Measurements from ENCODE around the gene CNTNAP2. TPM values are rescaled to one million over a fixed set of nuclear protein-coding genes. Genes with fewer than 3 reads are reported as not detected.

Gene CNTNAP2
- total RNA-seq, 1 experiment from 2014 or later, result 60.0 TPM

GRCh38 chr7:146494952-146495596 lies 378.5 kb downstream of the CNTNAP2 start:
- Histone ChIP-seq H3K4me3 (ENCODE audit: low read depth, low read length, poor library complexity, severe bottlenecking) (no peak overlapping the region), H3K27me3 (replicated peaks; ENCODE audit: insufficient read depth, low read depth, low read length, poor library complexity) (no peaks in the 10 kb centered on the region), H3K9me3 (ENCODE audit: low read depth, low read length, poor library complexity, severe bottlenecking) (peaks cover 6% of the 10 kb centered on the region), H3K4me1 (ENCODE audit: insufficient read depth, low read length, poor library complexity, severe bottlenecking) (no peaks in the 10 kb centered on the region), H3K36me3 (ENCODE audit: insufficient read depth, low read length, poor library complexity, severe bottlenecking) (no peaks in the 10 kb centered on the region), H3K27ac (ENCODE audit: low read depth, low read length, poor library complexity, severe bottlenecking) (no peak overlapping the region)
- ChIA-PET POLR2A (ENCODE audit: low non-redundant PET) (no interaction called here), CTCF (no interaction called here)
- TF ChIP-seq CTCF (conservative IDR thresholded peaks at IDR 0.05; ENCODE audit: low read depth, low read length) (no peak), EZH2 (IDR thresholded peaks at IDR 0.05; ENCODE audit: borderline replicate concordance, low read depth, low read length, poor library complexity, severe bottlenecking) (no peak)
- DNase-seq (ENCODE audit: low spot score), result no peak
- intact Hi-C loops (cut with micrococcal nuclease; ENCODE audit: unreplicated experiment), result no loop called here
- no TSS peak for BruUV-seq (replicated peaks)

GRCh38 chr7:146496657-146497056 lies 380.1 kb downstream of the CNTNAP2 start:
- Histone ChIP-seq H3K27ac (ENCODE audit: low read depth, low read length, poor library complexity, severe bottlenecking) (no peak overlapping the region), H3K4me3 (ENCODE audit: low read depth, low read length, poor library complexity, severe bottlenecking) (no peak overlapping the region), H3K4me1 (ENCODE audit: insufficient read depth, low read length, poor library complexity, severe bottlenecking) (no peaks in the 10 kb centered on the region), H3K27me3 (replicated peaks; ENCODE audit: insufficient read depth, low read depth, low read length, poor library complexity) (no peaks in the 10 kb centered on the region), H3K9me3 (ENCODE audit: low read depth, low read length, poor library complexity, severe bottlenecking) (peaks cover 9% of the 10 kb centered on the region), H3K36me3 (ENCODE audit: insufficient read depth, low read length, poor library complexity, severe bottlenecking) (no peaks in the 10 kb centered on the region)
- no TSS peak for BruUV-seq (replicated peaks)
- CTCF ChIA-PET, result no interaction called here
- intact Hi-C loops (cut with micrococcal nuclease; ENCODE audit: unreplicated experiment), result no loop called here
- TF ChIP-seq EZH2 (IDR thresholded peaks at IDR 0.05; ENCODE audit: borderline replicate concordance, low read depth, low read length, poor library complexity, severe bottlenecking) (no peak), CTCF (conservative IDR thresholded peaks at IDR 0.05; ENCODE audit: low read depth, low read length) (no peak)
- no peak for DNase-seq (ENCODE audit: low spot score)
- POLR2A ChIA-PET (ENCODE audit: low non-redundant PET), result no interaction called here

- TF ChIP-seq CTCF (conservative IDR thresholded peaks at IDR 0.05; ENCODE audit: low read depth, low read length) (no peak), EZH2 (IDR thresholded peaks at IDR 0.05; ENCODE audit: borderline replicate concordance, low read depth, low read length, poor library complexity, severe bottlenecking) (no peak)
- CTCF ChIA-PET, result no interaction called here
Measured at GRCh38 chr7:146499970-146500369, 383.4 kb downstream of the CNTNAP2 start.

More at GRCh38 chr7:146499970-146500369, 383.4 kb downstream of the CNTNAP2 start:
- POLR2A ChIA-PET (ENCODE audit: low non-redundant PET), result no interaction called here
- DNase-seq (ENCODE audit: low spot score), result no peak
- Histone ChIP-seq H3K9me3 (ENCODE audit: low read depth, low read length, poor library complexity, severe bottlenecking) (peaks cover 24% of the 10 kb centered on the region), H3K27ac (ENCODE audit: low read depth, low read length, poor library complexity, severe bottlenecking) (no peak overlapping the region), H3K27me3 (replicated peaks; ENCODE audit: insufficient read depth, low read depth, low read length, poor library complexity) (no peaks in the 10 kb centered on the region), H3K36me3 (ENCODE audit: insufficient read depth, low read length, poor library complexity, severe bottlenecking) (no peaks in the 10 kb centered on the region), H3K4me1 (ENCODE audit: insufficient read depth, low read length, poor library complexity, severe bottlenecking) (no peaks in the 10 kb centered on the region), H3K4me3 (ENCODE audit: low read depth, low read length, poor library complexity, severe bottlenecking) (no peak overlapping the region)
- no TSS peak for BruUV-seq (replicated peaks)
- intact Hi-C loops (cut with micrococcal nuclease; ENCODE audit: unreplicated experiment), result no loop called here
